AG09309 (cell line): ENCODE measurements around the gene UGT1A9.
"Not testable (repeated sequence)": the region's sequence is repeated elsewhere in the genome, so short reads cannot be mapped to it uniquely, and the experiment has no call there.

Experiments used
- DNase-seq: peaks from one replicate; pipeline ENCODE4 v3.0.0-alpha.2; 2010; ENCODE audit warnings: low read depth
- H3K4me3 ChIP-seq: 2 replicates; pipeline ENCODE4 v1.5.1; 2011; ENCODE audit warnings: mild to moderate bottlenecking, low read depth, low read length, moderate library complexity; ENCODE audit not compliant: control insufficient read depth
- TF ChIP-seq, protein P1 (sequence below): IDR thresholded peaks from 2 replicates; pipeline ENCODE4 v1.5.1; 2011; ENCODE audit warnings: mild to moderate bottlenecking, low read depth, low read length, inconsistent platforms; ENCODE audit not compliant: insufficient read depth, control insufficient read depth; ENCODE audit errors: missing control alignments

Gene UGT1A9

DNA sequence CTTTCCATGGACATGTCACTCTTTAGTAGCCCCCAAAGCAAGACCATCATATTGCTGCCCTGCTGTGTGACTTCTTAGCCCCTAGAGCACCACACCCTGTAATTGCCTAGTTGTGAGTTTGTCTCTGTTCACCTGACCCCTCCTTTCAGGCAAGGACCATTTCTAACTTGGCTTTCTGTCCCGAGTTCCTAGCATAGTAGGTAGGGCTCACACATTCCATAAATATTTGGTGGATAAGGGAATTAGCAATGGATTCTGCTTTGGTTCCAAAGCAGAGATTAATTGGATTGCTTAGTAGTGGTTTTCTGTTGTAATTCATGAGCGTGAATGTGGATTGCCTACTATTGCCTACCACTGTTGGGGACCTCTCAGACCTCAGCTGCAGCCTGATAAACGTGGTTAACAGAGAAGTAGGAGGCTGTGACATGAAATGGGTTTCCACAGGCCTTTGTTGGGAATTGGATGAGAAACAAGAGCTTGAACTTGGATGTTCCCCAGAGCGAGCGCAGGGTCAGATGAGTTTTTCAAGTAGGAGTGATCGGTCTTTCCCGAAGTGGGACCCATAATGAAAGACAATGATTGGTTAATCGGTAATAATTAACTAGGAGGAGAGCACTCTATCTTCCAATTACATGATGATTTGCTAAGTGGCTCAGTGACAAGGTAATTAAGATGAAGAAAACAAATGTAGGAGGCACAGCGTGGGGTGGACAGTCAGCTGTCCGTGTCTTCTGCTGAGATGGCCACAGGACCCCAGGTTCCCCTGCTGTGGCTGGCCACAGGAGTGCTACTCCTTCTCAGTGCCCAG, 75.0 kb downstream of the UGT1A9 start:
- no peak for DNase-seq
- TF ChIP-seq, protein P1, sequence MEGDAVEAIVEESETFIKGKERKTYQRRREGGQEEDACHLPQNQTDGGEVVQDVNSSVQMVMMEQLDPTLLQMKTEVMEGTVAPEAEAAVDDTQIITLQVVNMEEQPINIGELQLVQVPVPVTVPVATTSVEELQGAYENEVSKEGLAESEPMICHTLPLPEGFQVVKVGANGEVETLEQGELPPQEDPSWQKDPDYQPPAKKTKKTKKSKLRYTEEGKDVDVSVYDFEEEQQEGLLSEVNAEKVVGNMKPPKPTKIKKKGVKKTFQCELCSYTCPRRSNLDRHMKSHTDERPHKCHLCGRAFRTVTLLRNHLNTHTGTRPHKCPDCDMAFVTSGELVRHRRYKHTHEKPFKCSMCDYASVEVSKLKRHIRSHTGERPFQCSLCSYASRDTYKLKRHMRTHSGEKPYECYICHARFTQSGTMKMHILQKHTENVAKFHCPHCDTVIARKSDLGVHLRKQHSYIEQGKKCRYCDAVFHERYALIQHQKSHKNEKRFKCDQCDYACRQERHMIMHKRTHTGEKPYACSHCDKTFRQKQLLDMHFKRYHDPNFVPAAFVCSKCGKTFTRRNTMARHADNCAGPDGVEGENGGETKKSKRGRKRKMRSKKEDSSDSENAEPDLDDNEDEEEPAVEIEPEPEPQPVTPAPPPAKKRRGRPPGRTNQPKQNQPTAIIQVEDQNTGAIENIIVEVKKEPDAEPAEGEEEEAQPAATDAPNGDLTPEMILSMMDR: no peak
- no peak overlapping the region for H3K4me3 ChIP-seq

DNA sequence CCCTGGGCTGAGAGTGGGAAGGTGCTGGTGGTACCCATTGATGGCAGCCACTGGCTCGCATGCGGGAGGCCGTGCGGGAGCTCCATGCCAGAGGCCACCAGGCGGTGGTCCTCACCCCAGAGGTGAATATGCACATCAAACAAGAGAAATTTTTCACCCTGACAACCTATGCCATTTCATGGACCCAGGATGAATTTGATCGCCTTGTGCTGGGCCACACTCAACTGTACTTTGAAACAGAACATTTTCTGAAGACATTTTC, 75.5 kb downstream of the UGT1A9 start:
- DNase-seq: no peak
- no peak overlapping the region for H3K4me3 ChIP-seq
- TF ChIP-seq, protein P1: no peak

DNA sequence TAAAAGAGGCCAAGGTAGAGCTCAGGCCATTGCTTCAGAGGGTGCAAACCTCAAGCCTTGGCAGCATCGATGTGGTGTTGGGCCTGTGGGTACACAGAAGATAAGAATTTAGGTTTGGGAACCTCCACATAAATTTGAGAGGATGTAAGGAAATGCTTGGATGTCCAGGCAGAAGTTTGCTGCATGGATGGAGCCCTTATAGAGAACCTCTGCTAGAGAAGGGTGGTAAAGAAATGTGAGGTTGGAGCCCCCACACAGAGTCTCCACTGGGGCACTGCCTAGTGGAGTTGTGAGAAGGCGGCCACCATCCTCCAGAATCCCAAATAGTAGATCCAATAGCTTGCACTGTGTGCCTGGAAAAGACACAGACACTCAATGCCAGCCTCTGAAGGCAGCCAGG, 79.0 kb downstream of the UGT1A9 start:
- DNase-seq, H3K4me3 ChIP-seq: not testable (repeated sequence)

DNA sequence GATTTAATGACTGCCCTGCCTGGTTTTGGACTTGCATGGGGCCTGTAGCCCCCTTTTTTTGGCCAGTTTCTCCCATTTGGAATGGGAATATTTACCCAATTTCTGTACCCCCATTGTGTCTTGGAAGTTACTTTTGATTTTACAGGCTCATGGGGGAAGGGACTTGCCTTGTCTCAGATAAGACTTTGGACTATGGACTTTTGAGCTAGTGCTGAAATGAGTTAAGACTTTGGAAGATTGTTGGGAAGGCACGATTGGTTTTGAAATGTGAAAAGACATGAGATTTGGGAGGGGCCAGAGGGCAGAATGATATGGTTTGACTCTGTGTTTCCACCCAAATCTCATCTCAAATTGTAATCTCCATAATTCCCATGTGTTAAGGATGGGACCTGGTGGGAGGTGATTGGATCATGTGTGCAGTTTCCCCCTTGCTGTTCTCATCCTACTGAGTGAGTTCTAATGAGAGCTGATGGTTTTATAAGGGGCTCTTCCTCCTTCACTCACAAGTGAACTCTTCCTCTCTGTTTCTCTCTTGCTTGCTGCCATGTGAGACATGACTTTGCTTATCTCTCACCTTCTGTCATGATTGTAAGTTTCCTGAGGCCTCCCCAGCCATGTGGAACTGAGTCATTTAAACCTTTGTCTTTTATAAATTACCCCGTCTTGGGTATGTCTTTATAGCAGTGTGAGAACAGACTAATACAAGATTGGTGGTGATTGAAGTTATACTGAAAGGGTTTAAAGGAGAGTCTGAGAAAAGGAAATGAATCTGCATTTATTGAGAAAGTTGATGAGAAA, 79.7 kb downstream of the UGT1A9 start:
- not testable (repeated sequence) for H3K4me3 ChIP-seq, DNase-seq

DNA sequence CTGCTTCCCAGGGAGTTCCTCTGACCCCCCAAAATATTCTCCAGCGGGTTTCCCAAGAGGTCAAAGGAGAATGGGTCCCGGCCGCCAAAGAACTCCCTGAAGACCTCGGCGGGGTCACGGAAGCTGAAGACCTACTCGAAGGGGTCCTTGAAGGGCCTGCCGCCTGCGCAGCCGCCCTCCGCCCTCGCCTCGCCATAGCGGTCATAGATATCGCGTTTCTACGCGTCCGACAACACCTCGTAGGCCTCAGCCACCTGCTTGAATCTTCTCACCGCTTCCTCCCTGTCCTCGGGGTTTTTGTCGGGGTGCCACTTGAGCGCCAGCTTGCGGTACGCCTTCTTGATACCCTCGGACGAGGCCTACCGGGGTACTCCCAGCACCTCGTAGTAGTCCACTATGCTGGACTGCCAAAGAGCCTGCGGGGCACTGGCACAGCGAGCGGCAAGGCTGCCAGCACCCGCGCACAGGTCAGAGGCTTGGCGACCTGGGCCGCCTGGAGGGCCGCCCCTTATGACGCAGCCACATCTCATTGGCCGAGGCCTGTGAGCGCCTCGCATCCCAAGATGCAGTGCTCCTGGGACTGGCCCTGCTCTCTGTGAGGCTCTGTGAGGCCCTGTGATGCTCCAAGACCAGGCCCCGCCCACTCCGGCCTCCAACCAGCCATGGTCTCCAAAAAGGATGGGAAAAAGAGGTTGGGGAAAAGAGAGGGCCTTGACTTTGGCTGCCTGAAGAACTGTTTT, 83.3 kb downstream of the UGT1A9 start:
- H3K4me3 ChIP-seq: no peak overlapping the region
- no peak for DNase-seq
- TF ChIP-seq, protein P1: no peak

DNA sequence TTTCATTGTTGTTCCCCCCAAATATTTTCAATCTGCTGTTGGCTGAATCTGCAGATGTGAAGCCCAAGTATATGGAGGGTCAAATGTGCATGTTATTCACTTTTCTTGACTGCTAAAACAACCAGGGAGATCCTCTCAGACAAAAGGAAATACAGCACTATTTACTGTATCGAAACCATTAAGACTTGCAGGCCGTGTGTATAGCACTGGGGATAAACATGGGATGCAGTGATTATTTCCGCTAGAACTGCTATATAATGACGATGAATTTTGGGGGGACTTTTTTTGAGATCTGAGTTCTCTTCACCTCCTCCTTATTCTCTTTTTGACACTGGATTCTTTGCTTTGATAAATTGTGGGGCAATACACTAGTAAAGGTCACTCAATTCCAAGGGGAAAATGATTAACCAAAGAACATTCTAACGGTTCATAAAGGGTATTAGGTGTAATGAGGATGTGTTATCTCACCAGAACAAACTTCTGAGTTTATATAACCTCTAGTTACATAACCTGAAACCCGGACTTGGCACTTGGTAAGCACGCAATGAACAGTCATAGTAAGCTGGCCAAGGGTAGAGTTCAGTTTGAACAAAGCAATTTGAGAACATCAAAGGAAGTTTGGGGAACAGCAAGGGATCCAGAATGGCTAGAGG, 84.9 kb downstream of the UGT1A9 start:
- TF ChIP-seq, protein P1: no peak
- no peak for DNase-seq
- no peak overlapping the region for H3K4me3 ChIP-seq

DNA sequence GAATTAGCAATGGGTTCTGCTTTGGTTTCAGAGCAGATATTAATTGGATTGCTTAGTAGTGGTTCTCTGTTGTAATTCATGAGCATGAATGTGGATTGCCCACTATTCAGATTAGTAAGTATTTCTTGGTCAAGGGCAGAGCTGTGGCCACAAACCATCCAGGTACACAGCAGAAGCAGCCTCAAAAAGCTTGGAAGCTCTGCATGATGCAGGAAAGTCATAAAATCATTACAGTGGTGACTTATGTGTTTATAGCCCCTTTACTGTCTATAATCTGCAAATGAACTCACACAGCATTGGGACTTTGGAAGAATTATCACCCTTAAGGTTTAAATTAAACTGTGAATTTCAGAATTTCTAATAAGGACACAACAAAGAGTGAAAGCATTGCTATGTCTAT, 86.4 kb downstream of the UGT1A9 start:
- TF ChIP-seq, protein P1: no peak
- no peak for DNase-seq
- H3K4me3 ChIP-seq: no peak overlapping the region
